ENCODE results near the gene TMEM37.

Gene TMEM37

DNA sequence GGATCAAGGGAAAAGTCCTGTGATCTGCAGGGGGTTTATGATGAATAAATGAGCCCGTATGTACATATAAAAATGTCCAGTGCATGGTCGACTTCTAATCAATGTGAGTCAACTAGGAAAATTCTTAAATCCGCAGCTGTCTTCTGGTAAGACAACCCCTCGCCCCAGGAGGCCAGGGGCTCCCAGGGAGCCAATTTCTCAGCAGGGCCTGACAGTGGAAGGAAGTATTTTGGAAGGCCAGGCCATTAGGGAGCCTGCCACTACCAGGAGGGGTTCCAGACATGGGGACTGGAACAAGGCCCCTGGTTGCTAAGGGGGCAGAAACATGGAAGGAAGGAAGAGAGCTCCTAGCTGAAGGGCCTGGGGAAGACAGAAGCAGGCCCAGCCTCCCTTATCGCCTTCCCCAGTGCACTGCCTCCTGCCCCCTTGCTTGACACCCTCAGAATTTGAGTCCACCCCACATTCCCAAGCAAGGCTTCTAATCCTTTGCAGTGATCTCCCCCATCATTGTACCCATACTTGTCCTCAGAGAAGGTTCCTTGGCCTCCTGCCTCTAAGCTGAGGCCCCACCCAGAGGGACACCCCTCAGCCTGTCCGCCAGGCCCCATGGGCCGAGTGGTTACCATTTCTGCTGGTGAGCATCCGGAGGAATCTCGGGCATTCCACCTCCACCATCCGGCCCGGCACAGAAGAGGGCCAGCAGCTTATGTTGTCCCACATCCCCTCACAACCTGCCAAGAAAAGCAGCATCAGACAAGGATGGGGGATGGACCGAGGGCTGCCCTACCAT, 46.7 kb downstream of the TMEM37 start:
- DNase-seq (ENCODE audit: low read depth, low spot score), result no peak

DNA sequence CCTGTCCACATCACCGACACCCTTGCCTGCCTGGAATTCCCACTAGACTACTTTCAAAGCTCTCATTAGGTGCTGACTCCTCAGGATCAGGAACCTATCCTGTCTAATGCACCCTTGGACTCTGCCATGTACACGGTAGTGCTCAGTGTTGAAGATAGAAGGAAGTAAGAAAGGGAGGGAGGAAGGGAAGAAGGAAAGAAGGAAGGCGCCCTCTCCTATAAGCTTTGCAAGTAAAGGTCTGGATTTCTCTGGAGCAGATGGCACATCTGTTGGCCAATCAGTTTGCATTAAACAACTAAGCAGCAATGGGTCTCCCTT, 47.3 kb downstream of the TMEM37 start:
- no peak for DNase-seq (ENCODE audit: low read depth, low spot score)

GRCh38 chr2:119480184-119480583, 48.5 kb downstream of the TMEM37 start:
- no peak for DNase-seq (ENCODE audit: low read depth, low spot score)

DNA sequence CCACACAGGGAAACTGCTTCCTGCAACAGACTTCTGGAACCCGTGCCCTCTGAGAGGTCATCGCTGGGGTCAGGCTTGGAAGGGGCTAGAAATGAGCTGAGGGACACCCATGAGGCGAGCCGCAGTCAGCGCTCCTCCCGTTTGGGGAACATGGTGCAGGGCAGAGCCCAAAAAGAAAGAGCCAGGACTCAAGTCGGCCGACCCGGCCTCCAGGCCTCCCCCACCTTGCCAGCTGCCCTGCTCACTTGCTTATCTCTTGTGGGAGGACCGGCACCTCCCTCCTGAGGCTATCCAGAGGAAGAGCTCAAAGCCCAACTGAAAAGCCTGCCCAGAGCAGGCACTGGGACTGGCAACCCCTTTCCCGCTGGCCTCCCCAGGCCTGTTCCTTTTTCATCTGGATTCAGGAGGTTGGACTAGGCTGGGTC, 49.1 kb downstream of the TMEM37 start:
- DNase-seq (ENCODE audit: low read depth, low spot score), result no peak

GRCh38 chr2:119481501-119482455, 50.1 kb downstream of the TMEM37 start:
- DNase-seq (ENCODE audit: low read depth, low spot score), result no peak

DNA sequence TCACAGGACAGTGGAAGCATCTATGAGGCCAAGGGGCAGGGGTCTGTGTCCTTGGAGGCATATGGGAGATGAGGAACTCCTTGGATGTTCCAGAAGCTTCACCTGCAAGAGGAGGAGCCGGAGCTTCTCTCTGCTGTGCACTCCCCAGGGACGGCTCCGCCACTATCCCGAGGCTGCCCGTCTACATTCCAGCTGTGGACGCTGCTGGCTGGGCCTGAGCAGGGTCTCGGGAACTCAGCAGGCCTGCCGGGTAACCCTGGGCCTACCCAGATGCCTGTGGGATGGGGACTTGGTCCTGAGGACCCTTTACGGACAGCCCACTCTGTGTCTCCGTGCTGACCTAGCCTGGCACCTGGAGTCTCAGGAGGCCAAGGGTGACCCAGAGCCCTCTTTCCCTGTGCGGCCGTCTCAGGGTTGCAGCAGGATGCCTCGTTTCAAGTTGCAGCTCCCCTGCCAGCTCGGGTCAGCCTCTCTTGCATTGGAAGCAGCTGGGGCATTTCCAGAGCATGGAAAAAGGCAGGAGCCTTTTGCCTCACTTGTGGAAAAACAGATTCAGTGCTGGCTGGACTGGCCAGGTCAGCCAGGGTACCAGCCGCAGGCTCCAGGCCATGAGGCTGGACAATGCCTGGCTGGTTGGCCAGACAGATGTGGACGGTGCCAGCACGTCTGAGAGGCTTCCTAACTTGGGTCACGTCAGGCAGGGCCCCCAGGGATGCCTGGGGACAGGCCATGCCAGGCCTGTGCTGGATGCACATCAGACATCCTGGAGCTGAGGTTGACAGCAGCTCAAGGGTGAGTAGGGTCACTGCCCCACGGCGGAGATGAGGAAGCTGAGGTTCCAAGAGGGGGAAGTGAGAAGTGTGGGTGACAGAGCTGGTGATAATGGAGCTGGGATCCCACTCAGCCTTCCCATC, 51.1 kb downstream of the TMEM37 start:
- no peak for DNase-seq (ENCODE audit: low read depth, low spot score)

DNA sequence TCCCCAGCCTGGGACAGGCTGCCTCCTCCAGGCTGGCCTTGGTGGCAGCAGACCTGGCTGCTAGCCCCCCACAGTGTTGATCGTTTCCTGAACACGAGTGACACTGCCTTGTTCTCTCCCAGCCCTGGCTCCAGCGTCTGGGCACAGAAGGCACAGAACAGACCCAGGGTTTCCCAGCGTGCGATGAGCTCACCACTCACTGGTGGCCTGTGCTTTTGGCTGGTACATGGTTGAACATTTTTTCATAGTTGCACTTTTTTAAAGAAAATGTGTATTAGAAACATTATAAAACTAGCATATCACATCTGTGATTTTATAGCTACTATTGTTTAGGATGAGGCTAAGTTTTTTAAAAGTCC, 51.7 kb downstream of the TMEM37 start:
- no peak for DNase-seq (ENCODE audit: low read depth, low spot score)

DNA sequence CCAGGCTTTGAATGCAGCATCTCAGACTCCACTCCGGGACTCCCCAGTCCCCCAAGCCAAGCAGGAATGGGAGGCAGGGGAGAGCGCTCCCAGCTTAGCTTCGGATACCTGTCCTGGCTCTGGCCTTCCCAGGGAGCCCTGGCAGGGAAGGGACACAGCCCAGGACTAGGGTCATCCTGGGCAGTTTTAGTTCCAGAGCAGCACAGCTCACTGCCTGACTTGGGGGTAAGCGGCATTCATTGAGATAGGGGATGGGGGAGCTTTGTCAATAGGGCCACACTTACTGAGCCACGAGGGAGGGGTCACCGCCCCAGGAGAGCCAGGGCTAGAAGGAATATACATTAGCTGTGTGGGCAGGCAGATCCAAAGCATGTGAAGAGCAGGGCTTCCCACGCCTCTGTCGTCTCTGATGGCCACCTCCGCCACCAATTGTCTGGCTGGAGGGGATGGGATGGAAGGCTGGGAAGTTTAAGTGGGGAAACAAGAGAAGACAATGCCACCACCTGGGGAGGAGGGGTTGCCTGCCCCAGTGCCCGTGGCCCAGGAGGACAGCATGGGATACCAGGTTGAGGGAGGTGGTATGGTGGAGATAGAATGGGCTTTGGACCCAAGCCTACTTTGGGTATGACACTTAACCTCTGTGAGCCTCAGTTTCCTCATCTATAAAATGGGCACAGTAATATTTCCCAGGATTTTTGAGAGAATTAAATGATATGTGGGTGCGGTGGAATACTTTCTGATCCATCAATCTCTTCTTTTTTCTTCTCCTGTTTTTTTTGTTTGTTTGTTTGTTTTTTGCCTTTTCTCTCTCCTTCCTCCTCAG, 52.5 kb downstream of the TMEM37 start:
- DNase-seq (ENCODE audit: low read depth, low spot score), result no peak

DNA sequence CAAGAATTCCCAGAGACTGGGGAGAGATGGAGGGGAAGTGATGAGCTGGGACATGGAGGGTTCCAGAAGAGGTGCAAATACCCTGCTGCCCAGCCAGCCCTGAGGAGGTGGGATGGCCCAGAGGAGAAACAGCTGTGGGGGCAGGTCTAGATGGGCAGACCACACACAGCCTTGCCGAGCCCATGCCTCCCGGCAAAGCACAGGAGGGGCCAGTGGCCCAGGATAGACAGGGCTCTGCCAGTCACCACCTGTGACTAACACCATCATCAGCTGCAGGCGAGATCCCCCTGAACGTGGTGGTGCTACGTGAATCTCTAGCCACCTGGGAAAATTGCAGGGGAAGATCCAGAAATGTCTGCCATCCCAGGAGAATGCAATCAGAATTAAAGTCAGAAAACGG, 53.2 kb downstream of the TMEM37 start:
- no peak for DNase-seq (ENCODE audit: low read depth, low spot score)

- no peak for DNase-seq (ENCODE audit: low read depth, low spot score)
Measured at GRCh38 chr2:119485336-119486110, 53.9 kb downstream of the TMEM37 start.

GRCh38 chr2:119486196-119486827, 54.7 kb downstream of the TMEM37 start:
- no peak for DNase-seq (ENCODE audit: low read depth, low spot score)

DNA sequence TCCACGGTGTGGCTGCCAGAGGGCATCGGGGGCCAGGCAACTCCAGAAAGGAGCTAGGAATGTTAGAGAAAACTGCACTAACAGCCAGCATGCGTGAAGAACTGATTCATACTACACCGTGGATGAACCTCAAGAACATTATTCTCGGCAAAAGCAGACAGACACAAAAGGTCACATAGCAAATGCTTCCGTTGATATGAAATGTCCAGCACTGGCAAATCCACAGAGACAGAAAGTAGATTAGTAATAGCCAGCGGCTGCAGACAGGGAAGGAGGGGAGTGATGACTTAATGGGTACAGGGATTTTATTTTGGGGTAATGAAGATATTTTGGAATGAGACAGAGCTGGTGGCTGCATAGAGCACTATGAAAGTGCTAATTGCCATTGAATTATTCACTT, 55.2 kb downstream of the TMEM37 start:
- no peak for DNase-seq (ENCODE audit: low read depth, low spot score)

DNA sequence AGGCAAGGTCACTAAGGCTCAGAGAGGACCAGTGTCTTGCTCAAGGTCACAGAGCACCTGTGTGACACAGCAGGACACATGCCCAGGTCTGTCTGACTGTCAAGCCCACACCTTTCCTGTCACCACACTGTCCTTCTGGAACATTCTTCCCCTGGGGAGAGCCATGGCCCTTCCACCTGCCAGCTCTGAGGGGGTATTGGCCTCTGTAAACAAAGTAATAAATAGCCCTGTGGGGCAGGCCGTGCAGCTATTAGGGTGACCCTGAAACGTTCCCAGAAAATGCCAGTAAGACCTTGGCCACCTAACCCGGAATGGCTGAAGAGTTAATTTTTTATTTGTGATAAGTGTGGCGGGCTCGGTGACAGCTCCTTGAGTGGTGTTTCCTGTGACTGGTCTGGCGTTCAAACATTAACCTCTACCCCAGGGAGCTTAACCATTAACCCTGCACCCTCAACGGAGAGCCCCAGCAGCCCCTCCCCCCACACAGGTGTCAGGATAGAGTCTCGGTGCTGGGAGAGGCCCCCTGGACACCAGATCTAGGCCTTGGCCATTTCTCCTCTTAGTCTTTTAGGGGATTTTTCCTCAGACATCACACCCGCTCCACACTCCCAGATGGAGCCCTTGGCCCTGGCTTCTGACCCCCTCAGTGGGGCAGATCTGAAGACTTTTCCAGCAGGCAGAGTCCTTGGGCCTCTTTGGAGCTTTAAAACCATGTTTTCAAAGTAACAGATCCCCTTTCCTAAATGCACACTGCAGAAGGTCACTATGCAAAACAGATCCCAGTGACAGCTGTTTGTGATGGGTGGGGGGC, 56.0 kb downstream of the TMEM37 start:
- DNase-seq (ENCODE audit: low read depth, low spot score), result no peak

Measured in iPS DF 19.7 (cell line).